Upper lobe of left lung (tissue), 4 donors: ENCODE measurements around the gene TEX35.

Experiments used
- EP300 ChIP-seq, 4 donors: sonication (generic); formaldehyde crosslinking; IDR thresholded peaks; one replicate each; pipeline ENCODE4 v1.5.1; 2017; ENCODE audit warnings: antibody characterized with exemption in 4 of 4, control low read depth in 2 of 4
- POLR2A ChIP-seq, 4 donors: fragments of 450-650 bp; IDR thresholded peaks; one replicate each; pipeline ENCODE4 v1.5.1; 2016 to 2017; ENCODE audit warnings: antibody characterized with exemption in 4 of 4, mild to moderate bottlenecking in 2 of 4
- TF ChIP-seq, protein P1 (sequence below), 6 experiments: fragments of 450-650 bp in 4 of 6; fragments of 200-600 bp in 2 of 6; sonication (generic) in 2 of 6; IDR thresholded peaks; one replicate each; pipeline ENCODE4 v1.5.1; 2016 to 2019; ENCODE audit warnings: antibody characterized with exemption in 6 of 6

DNA sequence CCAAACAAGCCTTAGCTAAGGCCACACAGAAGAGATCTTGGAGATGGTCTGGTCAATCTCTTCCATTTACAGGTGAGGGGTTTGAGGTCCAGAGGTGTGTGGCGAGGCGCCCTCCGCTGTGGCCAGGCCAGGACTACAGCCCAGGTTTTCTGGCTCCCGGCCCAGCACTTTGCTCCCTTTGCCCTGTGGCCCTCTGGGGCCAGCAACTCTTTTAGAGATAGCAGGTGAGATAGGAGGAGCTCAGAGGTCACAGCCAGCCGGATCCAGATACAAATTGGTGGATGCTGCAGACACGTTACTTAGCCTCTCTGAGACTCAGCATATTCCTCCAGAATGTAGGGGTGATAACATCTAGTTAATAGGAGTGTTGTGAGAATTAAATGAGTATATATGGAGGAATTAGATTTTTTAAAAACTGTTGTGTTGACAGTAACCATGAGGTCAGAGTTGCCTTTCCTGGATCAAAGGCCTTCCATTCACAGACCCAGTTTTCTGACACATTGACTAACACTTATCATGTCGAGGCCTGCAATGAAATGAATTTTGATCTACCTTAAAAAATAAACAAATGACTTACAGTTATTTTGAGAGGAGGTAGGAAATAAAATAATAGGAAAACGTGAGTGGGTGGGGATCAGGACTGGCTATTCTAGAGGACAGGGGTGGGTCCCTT, 16.6 kb downstream of the TEX35 start:
- TF ChIP-seq, protein P1, sequence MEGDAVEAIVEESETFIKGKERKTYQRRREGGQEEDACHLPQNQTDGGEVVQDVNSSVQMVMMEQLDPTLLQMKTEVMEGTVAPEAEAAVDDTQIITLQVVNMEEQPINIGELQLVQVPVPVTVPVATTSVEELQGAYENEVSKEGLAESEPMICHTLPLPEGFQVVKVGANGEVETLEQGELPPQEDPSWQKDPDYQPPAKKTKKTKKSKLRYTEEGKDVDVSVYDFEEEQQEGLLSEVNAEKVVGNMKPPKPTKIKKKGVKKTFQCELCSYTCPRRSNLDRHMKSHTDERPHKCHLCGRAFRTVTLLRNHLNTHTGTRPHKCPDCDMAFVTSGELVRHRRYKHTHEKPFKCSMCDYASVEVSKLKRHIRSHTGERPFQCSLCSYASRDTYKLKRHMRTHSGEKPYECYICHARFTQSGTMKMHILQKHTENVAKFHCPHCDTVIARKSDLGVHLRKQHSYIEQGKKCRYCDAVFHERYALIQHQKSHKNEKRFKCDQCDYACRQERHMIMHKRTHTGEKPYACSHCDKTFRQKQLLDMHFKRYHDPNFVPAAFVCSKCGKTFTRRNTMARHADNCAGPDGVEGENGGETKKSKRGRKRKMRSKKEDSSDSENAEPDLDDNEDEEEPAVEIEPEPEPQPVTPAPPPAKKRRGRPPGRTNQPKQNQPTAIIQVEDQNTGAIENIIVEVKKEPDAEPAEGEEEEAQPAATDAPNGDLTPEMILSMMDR (IDR thresholded peaks at IDR 0.05) = no peak
- TF ChIP-seq POLR2A (IDR thresholded peaks at IDR 0.05) = no peak
- TF ChIP-seq EP300 (IDR thresholded peaks at IDR 0.05) = no peak
